ENCODE results near the gene FKBP9.

FKBP9 gene

GRCh38 chr7:32935558-32935957 is 21.7 kb upstream of the FKBP9 start:
- no peak for TF ChIP-seq SIN3A (IDR thresholded peaks at IDR 0.05; ENCODE audit: borderline replicate concordance, insufficient read depth, low read length)
- no peak for TF ChIP-seq REST (IDR thresholded peaks at IDR 0.05; ENCODE audit: insufficient read depth in 1 of 2, low read depth in 2 of 2, low read length in 2 of 2)
- TF ChIP-seq POLR2AphosphoS5 (IDR thresholded peaks at IDR 0.05; ENCODE audit: low read depth, low read length): no peak
- no peak for TF ChIP-seq FOXP2 (optimal IDR thresholded peaks at IDR 0.05; ENCODE audit: borderline replicate concordance, extremely low read depth, extremely low read length, insufficient read depth)
- TF ChIP-seq TAF1 (IDR thresholded peaks at IDR 0.05; ENCODE audit: borderline replicate concordance, insufficient read depth, low read length): no peak

- TF ChIP-seq TAF1 (IDR thresholded peaks at IDR 0.05; ENCODE audit: borderline replicate concordance, insufficient read depth, low read length) (no peak), REST (IDR thresholded peaks at IDR 0.05; ENCODE audit: insufficient read depth in 1 of 2, low read depth in 2 of 2, low read length in 2 of 2) (no peak), POLR2AphosphoS5 (IDR thresholded peaks at IDR 0.05; ENCODE audit: low read depth, low read length) (no peak), FOXP2 (optimal IDR thresholded peaks at IDR 0.05; ENCODE audit: borderline replicate concordance, extremely low read depth, extremely low read length, insufficient read depth) (no peak), SIN3A (IDR thresholded peaks at IDR 0.05; ENCODE audit: borderline replicate concordance, insufficient read depth, low read length) (no peak)
Observed at GRCh38 chr7:32936689-32937088, 20.6 kb upstream of the FKBP9 start.

- TF ChIP-seq TAF1 (IDR thresholded peaks at IDR 0.05; ENCODE audit: borderline replicate concordance, insufficient read depth, low read length) (no peak), SIN3A (IDR thresholded peaks at IDR 0.05; ENCODE audit: borderline replicate concordance, insufficient read depth, low read length) (no peak), FOXP2 (optimal IDR thresholded peaks at IDR 0.05; ENCODE audit: borderline replicate concordance, extremely low read depth, extremely low read length, insufficient read depth) (no peak), POLR2AphosphoS5 (IDR thresholded peaks at IDR 0.05; ENCODE audit: low read depth, low read length) (no peak), REST (IDR thresholded peaks at IDR 0.05; ENCODE audit: insufficient read depth in 1 of 2, low read depth in 2 of 2, low read length in 2 of 2) (no peak)
Observed at GRCh38 chr7:32937344-32938174, 19.7 kb upstream of the FKBP9 start.

- no peak for TF ChIP-seq POLR2AphosphoS5 (IDR thresholded peaks at IDR 0.05; ENCODE audit: low read depth, low read length)
- TF ChIP-seq FOXP2 (optimal IDR thresholded peaks at IDR 0.05; ENCODE audit: borderline replicate concordance, extremely low read depth, extremely low read length, insufficient read depth): no peak
- TF ChIP-seq TAF1 (IDR thresholded peaks at IDR 0.05; ENCODE audit: borderline replicate concordance, insufficient read depth, low read length): no peak
- no peak for TF ChIP-seq REST (IDR thresholded peaks at IDR 0.05; ENCODE audit: insufficient read depth in 1 of 2, low read depth in 2 of 2, low read length in 2 of 2)
- TF ChIP-seq SIN3A (IDR thresholded peaks at IDR 0.05; ENCODE audit: borderline replicate concordance, insufficient read depth, low read length): no peak
Observed at GRCh38 chr7:32941181-32941580, 16.1 kb upstream of the FKBP9 start.

All from PFSK-1 (cell line).